ENCODE results near the gene RNF144A. TPM values are rescaled to one million over a fixed set of nuclear protein-coding genes. Genes with fewer than 3 reads are reported as not detected.

RNF144A gene
- total and polyA plus RNA-seq, 2 of the 13 experiments (the other 11 are each of a cell fraction or from before 2014, with no cell fraction given): 13.9 to 16.5 TPM

DNA sequence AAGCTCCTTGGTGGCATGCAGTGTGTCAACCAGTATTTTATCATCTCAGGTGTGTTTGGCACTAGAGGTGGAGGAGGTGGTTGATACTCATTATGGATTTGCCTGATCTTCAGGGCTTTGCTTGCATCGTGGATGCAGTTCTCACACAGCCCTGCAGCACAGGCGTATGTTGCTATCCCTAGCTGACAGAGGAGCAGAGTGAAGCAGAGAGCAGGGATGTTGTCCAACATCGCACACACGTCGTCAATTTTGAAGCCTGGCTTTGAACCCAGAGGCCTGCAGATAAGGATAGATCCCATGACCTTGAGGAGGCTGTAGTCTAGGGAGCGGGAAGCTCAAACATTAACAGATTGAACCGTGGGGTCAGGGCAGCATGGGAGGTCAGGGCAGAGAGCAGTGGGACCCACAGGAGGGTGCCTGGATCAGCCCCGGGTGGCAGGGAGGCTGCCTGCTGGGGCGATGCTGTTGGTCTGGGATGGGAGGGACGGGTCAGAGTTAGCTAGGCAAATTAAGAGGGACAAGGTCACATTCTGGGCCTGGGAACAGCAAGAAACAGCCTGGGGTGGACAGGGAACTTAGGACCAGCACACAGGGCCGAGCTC, 4.2 kb downstream of the RNF144A start (continued):
- TF ChIP-seq TFE3 (CRISPR knock-in tag; IDR thresholded peaks at IDR 0.05) (peak; percentile 93), CHD2 (IDR thresholded peaks at IDR 0.05; ENCODE audit: low read depth, low read length) (no peak), ZNF720 (CRISPR knock-in tag; IDR thresholded peaks at IDR 0.05) (no peak), ZNF644 (CRISPR knock-in tag; IDR thresholded peaks at IDR 0.05; ENCODE audit: low read depth) (peak; percentile 72; the same call in 1 of the 2 replicates), ZNF790 (CRISPR knock-in tag; IDR thresholded peaks at IDR 0.05; ENCODE audit: borderline replicate concordance) (peak; percentile 50; the same call in 1 of the 2 replicates), ARNT2 (CRISPR knock-in tag; IDR thresholded peaks at IDR 0.05; ENCODE audit: low read depth) (peak; percentile 81; the same call in 1 of the 2 replicates), TOPORS (CRISPR knock-in tag; IDR thresholded peaks at IDR 0.05) (peak; percentile 88), GPN1 (CRISPR knock-in tag; IDR thresholded peaks at IDR 0.05; ENCODE audit: borderline replicate concordance) (no peak), ZNF367 (CRISPR knock-in tag; IDR thresholded peaks at IDR 0.05; ENCODE audit: borderline replicate concordance) (no peak), ZNF564 (CRISPR knock-in tag; IDR thresholded peaks at IDR 0.05) (peak; percentile 100), NBN (conservative IDR thresholded peaks at IDR 0.05) (no peak), ZNF12 (CRISPR knock-in tag; IDR thresholded peaks at IDR 0.05) (no peak), ZNF205 (CRISPR knock-in tag; IDR thresholded peaks at IDR 0.05) (peak; percentile 94), U2AF2 (IDR thresholded peaks at IDR 0.05; ENCODE audit: low read depth, low read length) (no peak), ZNF3 (CRISPR knock-in tag; IDR thresholded peaks at IDR 0.05) (no peak), ASH2L (IDR thresholded peaks at IDR 0.05; ENCODE audit: insufficient read length, low read depth, low read length) (no peak)
- TF ChIP-seq, protein P1, sequence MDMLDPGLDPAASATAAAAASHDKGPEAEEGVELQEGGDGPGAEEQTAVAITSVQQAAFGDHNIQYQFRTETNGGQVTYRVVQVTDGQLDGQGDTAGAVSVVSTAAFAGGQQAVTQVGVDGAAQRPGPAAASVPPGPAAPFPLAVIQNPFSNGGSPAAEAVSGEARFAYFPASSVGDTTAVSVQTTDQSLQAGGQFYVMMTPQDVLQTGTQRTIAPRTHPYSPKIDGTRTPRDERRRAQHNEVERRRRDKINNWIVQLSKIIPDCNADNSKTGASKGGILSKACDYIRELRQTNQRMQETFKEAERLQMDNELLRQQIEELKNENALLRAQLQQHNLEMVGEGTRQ (IDR thresholded peaks at IDR 0.05; ENCODE audit: low read depth, low read length): no peak
- TF ChIP-seq, protein P1 (CRISPR knock-in tag; IDR thresholded peaks at IDR 0.05; ENCODE audit: borderline replicate concordance): no peak; the same call in 1 of the 2 replicates
- TF ChIP-seq, protein P2, sequence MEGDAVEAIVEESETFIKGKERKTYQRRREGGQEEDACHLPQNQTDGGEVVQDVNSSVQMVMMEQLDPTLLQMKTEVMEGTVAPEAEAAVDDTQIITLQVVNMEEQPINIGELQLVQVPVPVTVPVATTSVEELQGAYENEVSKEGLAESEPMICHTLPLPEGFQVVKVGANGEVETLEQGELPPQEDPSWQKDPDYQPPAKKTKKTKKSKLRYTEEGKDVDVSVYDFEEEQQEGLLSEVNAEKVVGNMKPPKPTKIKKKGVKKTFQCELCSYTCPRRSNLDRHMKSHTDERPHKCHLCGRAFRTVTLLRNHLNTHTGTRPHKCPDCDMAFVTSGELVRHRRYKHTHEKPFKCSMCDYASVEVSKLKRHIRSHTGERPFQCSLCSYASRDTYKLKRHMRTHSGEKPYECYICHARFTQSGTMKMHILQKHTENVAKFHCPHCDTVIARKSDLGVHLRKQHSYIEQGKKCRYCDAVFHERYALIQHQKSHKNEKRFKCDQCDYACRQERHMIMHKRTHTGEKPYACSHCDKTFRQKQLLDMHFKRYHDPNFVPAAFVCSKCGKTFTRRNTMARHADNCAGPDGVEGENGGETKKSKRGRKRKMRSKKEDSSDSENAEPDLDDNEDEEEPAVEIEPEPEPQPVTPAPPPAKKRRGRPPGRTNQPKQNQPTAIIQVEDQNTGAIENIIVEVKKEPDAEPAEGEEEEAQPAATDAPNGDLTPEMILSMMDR (CRISPR knock-in tag; IDR thresholded peaks at IDR 0.05): peak; percentile 43
- TF ChIP-seq, protein P3, sequence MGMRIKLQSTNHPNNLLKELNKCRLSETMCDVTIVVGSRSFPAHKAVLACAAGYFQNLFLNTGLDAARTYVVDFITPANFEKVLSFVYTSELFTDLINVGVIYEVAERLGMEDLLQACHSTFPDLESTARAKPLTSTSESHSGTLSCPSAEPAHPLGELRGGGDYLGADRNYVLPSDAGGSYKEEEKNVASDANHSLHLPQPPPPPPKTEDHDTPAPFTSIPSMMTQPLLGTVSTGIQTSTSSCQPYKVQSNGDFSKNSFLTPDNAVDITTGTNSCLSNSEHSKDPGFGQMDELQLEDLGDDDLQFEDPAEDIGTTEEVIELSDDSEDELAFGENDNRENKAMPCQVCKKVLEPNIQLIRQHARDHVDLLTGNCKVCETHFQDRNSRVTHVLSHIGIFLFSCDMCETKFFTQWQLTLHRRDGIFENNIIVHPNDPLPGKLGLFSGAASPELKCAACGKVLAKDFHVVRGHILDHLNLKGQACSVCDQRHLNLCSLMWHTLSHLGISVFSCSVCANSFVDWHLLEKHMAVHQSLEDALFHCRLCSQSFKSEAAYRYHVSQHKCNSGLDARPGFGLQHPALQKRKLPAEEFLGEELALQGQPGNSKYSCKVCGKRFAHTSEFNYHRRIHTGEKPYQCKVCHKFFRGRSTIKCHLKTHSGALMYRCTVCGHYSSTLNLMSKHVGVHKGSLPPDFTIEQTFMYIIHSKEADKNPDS (CRISPR knock-in tag; IDR thresholded peaks at IDR 0.05): no peak

Measured in HepG2 (cell line).